Measurements from ENCODE around the gene ATF7IP.

GRCh38 chr12:14416658-14417057, 51.2 kb downstream of the ATF7IP start:
- peak in 1 of 2 donors; percentile 39 for TF ChIP-seq CTCF (conservative IDR thresholded peaks at IDR 0.05 in 1 of 2, IDR thresholded peaks at IDR 0.05 in 1 of 2; ENCODE audit: extremely low read depth in 1 of 2, insufficient read depth in 1 of 2, low read depth in 1 of 2, low read length in 2 of 2)
- TF ChIP-seq EZH2 (IDR thresholded peaks at IDR 0.05; ENCODE audit: borderline replicate concordance, low read length) = no peak

All from mammary epithelial cell (primary cell).